Ishikawa (cell line): Measurements from ENCODE around the gene ST8SIA2.

Experiments used
- CREB1 ChIP-seq: IDR thresholded peaks from 2 replicates; pipeline ENCODE4 v1.6.1; 2012; ENCODE audit warnings: low read depth
- RAD21 ChIP-seq: IDR thresholded peaks from 2 replicates; pipeline ENCODE4 v1.6.1; 2012; ENCODE audit warnings: low read depth
- TAF1 ChIP-seq: IDR thresholded peaks from 2 replicates; pipeline ENCODE4 v1.6.1; 2012; ENCODE audit warnings: low read depth, mild to moderate bottlenecking
- TEAD4 ChIP-seq: IDR thresholded peaks from 2 replicates; pipeline ENCODE4 v1.6.1; 2012

GRCh38 chr15:92492551-92493115, 99.0 kb downstream of the ST8SIA2 start:
- TF ChIP-seq CREB1 (no peak), TEAD4 (no peak), TAF1 (no peak), RAD21 (no peak)
